ENCODE results near the gene ANK2. TPM values are rescaled to one million over a fixed set of nuclear protein-coding genes. Genes with fewer than 3 reads are reported as not detected.

Gene ANK2
- total RNA-seq, 4 donors from 2014 or later = 27.4 to 142 (median 47.2) TPM

DNA sequence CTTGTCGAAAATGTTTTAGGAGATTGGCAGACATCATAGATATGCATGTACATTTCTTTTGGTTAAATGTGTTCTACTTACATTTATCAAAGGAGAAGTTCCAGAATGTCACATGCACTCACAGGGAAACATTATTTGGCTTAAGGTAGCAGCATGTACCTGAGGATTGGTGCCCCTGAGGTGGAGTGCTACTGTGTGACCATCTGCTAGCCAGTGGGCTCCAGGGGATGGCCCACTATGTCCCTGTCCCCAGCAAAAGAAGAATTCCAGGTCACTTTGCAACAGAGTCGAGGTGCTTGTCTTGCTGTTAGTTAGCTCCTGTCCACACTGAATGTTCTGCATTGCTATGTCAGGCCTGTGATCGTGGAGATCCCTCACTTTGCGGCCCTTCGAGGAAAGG, 283.2 kb downstream of the ANK2 start:
- no peak overlapping the region for H3K4me3 ChIP-seq
- H3K36me3 ChIP-seq = no peaks in the 10 kb centered on the region

DNA sequence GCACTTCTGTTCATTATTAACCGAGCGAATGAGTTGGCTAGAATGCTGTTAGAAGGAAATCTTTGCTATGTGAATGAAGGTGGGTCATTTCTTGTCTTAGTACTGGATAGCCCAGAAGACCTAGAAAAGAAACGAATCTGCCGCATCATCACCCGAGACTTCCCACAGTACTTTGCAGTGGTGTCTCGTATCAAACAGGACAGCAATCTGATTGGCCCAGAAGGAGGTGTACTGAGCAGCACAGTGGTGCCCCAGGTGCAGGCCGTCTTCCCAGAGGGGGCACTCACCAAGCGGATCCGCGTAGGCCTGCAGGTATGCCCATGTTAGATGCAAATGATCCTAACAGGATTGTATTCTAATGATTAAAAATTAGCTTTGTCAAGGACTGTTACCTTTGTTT, 286.3 kb downstream of the ANK2 start:
- Histone ChIP-seq H3K36me3 (no peaks in the 10 kb centered on the region), H3K27ac (no peak overlapping the region), H3K27me3 (no peaks in the 10 kb centered on the region), H3K4me1 (no peaks in the 10 kb centered on the region), H3K9me3 (no peaks in the 10 kb centered on the region), H3K4me3 (no peak overlapping the region)
- TF ChIP-seq, protein P1, sequence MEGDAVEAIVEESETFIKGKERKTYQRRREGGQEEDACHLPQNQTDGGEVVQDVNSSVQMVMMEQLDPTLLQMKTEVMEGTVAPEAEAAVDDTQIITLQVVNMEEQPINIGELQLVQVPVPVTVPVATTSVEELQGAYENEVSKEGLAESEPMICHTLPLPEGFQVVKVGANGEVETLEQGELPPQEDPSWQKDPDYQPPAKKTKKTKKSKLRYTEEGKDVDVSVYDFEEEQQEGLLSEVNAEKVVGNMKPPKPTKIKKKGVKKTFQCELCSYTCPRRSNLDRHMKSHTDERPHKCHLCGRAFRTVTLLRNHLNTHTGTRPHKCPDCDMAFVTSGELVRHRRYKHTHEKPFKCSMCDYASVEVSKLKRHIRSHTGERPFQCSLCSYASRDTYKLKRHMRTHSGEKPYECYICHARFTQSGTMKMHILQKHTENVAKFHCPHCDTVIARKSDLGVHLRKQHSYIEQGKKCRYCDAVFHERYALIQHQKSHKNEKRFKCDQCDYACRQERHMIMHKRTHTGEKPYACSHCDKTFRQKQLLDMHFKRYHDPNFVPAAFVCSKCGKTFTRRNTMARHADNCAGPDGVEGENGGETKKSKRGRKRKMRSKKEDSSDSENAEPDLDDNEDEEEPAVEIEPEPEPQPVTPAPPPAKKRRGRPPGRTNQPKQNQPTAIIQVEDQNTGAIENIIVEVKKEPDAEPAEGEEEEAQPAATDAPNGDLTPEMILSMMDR (IDR thresholded peaks at IDR 0.05) = no peak
- no peak for TF ChIP-seq POLR2A (IDR thresholded peaks at IDR 0.05)
- DNase-seq = no peak
- intact Hi-C loops (cut with DNase I; ENCODE audit: low total_unique reads) = no loop called here

More for the DNA sequence above, 283.2 kb downstream of the ANK2 start:
- DNase-seq = no peak
- intact Hi-C loops (cut with DNase I; ENCODE audit: low total_unique reads) = no loop called here
- H3K9me3 ChIP-seq = no peaks in the 10 kb centered on the region
- H3K27ac ChIP-seq = no peak overlapping the region
- TF ChIP-seq POLR2A (IDR thresholded peaks at IDR 0.05) = no peak
- TF ChIP-seq, protein P1 (IDR thresholded peaks at IDR 0.05) = no peak
- H3K4me1 ChIP-seq = no peaks in the 10 kb centered on the region
- H3K27me3 ChIP-seq = no peaks in the 10 kb centered on the region

DNA sequence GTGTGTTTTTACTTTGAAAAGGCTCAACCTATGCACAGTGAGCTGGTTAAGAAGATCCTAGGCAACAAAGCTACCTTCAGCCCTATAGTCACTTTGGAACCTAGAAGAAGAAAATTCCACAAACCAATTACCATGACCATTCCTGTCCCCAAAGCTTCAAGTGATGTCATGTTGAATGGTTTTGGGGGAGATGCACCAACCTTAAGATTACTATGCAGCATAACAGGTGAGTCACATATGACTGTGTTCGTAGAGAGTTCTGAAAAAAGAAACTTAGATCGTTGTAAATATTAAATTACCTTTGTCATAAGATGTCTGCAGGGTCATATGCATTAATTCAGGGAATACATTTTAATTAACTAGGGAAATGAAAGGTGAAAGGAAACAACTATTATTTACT, 287.1 kb downstream of the ANK2 start:
- Histone ChIP-seq H3K27me3 (no peaks in the 10 kb centered on the region), H3K27ac (no peak overlapping the region), H3K9me3 (no peaks in the 10 kb centered on the region), H3K36me3 (no peaks in the 10 kb centered on the region), H3K4me3 (no peak overlapping the region), H3K4me1 (no peaks in the 10 kb centered on the region)
- intact Hi-C loops (cut with DNase I; ENCODE audit: low total_unique reads) = no loop called here
- no peak for DNase-seq
- no peak for TF ChIP-seq POLR2A (IDR thresholded peaks at IDR 0.05)
- TF ChIP-seq, protein P1 (IDR thresholded peaks at IDR 0.05) = no peak

DNA sequence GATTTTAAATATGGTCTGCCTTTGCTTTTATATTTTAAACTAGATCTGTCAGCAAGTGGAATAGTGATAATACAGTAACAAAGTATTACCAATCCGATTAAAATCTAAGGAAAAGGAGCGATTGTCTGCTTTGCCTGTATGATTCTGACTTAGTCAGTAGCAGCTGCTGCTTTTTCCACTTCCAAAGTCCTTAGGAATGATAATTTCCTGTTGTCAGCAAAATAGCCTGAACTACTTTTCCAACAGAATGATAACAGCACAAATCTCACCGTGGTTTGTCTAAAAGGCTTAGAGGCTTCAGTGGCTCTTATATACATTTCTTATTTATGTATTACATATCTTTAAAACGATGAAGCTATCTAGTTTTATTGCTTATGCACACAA, 290.0 kb downstream of the ANK2 start:
- H3K27me3 ChIP-seq = no peaks in the 10 kb centered on the region
- intact Hi-C loops (cut with DNase I; ENCODE audit: low total_unique reads) = no loop called here
- DNase-seq = no peak
- H3K36me3 ChIP-seq = no peaks in the 10 kb centered on the region
- no peak overlapping the region for H3K4me3 ChIP-seq
- H3K27ac ChIP-seq = peak overlapping the region in 1 of 2 donors; percentile 33
- TF ChIP-seq POLR2A (IDR thresholded peaks at IDR 0.05) = no peak
- TF ChIP-seq, protein P1 (IDR thresholded peaks at IDR 0.05) = no peak
- no peaks in the 10 kb centered on the region for H3K9me3 ChIP-seq
- no peaks in the 10 kb centered on the region for H3K4me1 ChIP-seq

DNA sequence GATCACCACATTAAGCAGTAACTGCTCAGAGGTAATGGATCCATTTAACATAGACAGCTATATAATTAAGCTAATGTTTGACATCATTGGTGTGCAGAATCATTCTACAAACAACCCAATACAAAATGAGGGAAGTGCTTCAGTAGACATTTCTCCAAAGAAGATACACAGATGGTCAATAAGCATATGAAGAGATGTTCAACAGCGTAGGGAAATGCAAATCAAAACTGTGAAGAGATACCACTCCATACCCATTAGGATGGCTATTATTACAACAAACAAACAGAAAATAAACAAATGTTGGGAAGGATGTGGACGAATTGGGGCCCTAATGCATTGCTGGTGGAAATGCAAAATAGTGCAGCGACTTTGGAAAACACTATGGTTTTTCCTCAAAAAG, 294.6 kb downstream of the ANK2 start:
- TF ChIP-seq POLR2A (IDR thresholded peaks at IDR 0.05) = no peak
- TF ChIP-seq, protein P1 (IDR thresholded peaks at IDR 0.05) = no peak
- no peak for DNase-seq
- H3K27ac ChIP-seq = no peak overlapping the region
- no peaks in the 10 kb centered on the region for H3K27me3 ChIP-seq
- intact Hi-C loops (cut with DNase I; ENCODE audit: low total_unique reads) = no loop called here
- no peaks in the 10 kb centered on the region for H3K36me3 ChIP-seq
- H3K4me1 ChIP-seq = no peaks in the 10 kb centered on the region
- no peaks in the 10 kb centered on the region for H3K9me3 ChIP-seq
- H3K4me3 ChIP-seq = no peak overlapping the region

Data from uterus (tissue), 4 donors.